HepG2 (cell line): ENCODE results near the gene FABP1. TPM values are rescaled to one million over a fixed set of nuclear protein-coding genes. Genes with fewer than 3 reads are reported as not detected.

Experiments
- HES4 ChIP-seq: sonication (generic); formaldehyde crosslinking; IDR thresholded peaks from 2 replicates; pipeline ENCODE4 v1.9.0; 2021; ENCODE audit warnings: mild to moderate bottlenecking, missing genetic modification reagents, borderline replicate concordance
- HNRNPH1 ChIP-seq: fragments of 200-400 bp; formaldehyde crosslinking; optimal IDR thresholded peaks from 2 replicates; pipeline ENCODE3; 2017; ENCODE audit warnings: mild to moderate bottlenecking, low read depth, low read length
- JUNB ChIP-seq: sonication (generic); formaldehyde crosslinking; IDR thresholded peaks from 2 replicates; pipeline ENCODE4 v1.8.0; 2022; ENCODE audit warnings: missing genetic modification reagents, mild to moderate bottlenecking, borderline replicate concordance
- KAT2B ChIP-seq: fragments of 150-350 bp; IDR thresholded peaks from 2 replicates; pipeline ENCODE4 v1.6.1; 2014; ENCODE audit warnings: low read depth, low read length, borderline replicate concordance
- KLF12 ChIP-seq: sonication (generic); formaldehyde crosslinking; IDR thresholded peaks from 2 replicates; pipeline ENCODE4 v1.4.0; 2020; ENCODE audit warnings: missing genetic modification reagents, borderline replicate concordance
- MTF1 ChIP-seq: sonication (generic); formaldehyde crosslinking; IDR thresholded peaks from 2 replicates; pipeline ENCODE4 v1.5.0; 2020; ENCODE audit warnings: missing genetic modification reagents
- MXD4 ChIP-seq: IDR thresholded peaks from 2 replicates; pipeline ENCODE4 v1.6.1; 2016; ENCODE audit warnings: mild to moderate bottlenecking, missing biosample characterization, missing genetic modification reagents
- POLR2AphosphoS5 ChIP-seq: IDR thresholded peaks from 2 replicates; pipeline ENCODE4 v1.6.1; 2012; ENCODE audit warnings: low read depth, low read length
- PRMT3 ChIP-seq: sonication (generic); formaldehyde crosslinking; IDR thresholded peaks from 2 replicates; pipeline ENCODE4 v1.8.1; 2022; ENCODE audit warnings: low read depth, mild to moderate bottlenecking, moderate library complexity, missing genetic modification reagents, borderline replicate concordance
- SIN3A ChIP-seq: IDR thresholded peaks from 2 replicates; pipeline ENCODE4 v1.6.1; 2011; ENCODE audit warnings: low read depth, mild to moderate bottlenecking, control low read depth, low read length, borderline replicate concordance
- SOX5 ChIP-seq: IDR thresholded peaks from 2 replicates; pipeline ENCODE4 v1.6.1; 2016; ENCODE audit warnings: borderline replicate concordance
- SPEN ChIP-seq: sonication (generic); formaldehyde crosslinking; IDR thresholded peaks from 2 replicates; pipeline ENCODE4 v1.5.1; 2020; ENCODE audit warnings: low read depth, mild to moderate bottlenecking, missing genetic modification reagents
- ZBTB21 ChIP-seq: sonication (generic); formaldehyde crosslinking; IDR thresholded peaks from 2 replicates; pipeline ENCODE4 v1.4.0; 2020; ENCODE audit warnings: missing genetic modification reagents
- ZC3H4 ChIP-seq: sonication (generic); formaldehyde crosslinking; IDR thresholded peaks from 2 replicates; pipeline ENCODE4 v1.4.0; 2020; ENCODE audit warnings: missing genetic modification reagents, borderline replicate concordance
- ZNF501 ChIP-seq: sonication (generic); formaldehyde crosslinking; IDR thresholded peaks from 2 replicates; pipeline ENCODE4 v1.5.1; 2020; ENCODE audit warnings: mild to moderate bottlenecking, moderate library complexity, missing genetic modification reagents
- ZSCAN20 ChIP-seq: sonication (generic); formaldehyde crosslinking; IDR thresholded peaks from 2 replicates; pipeline ENCODE4 v1.4.0; 2020; ENCODE audit warnings: missing genetic modification reagents, mild to moderate bottlenecking, borderline replicate concordance
- polyA plus RNA-seq, 8 experiments: library from polyadenylated mRNA; depleted of rRNA in 3 of 8; stranded (reverse) in 7 of 8; unstranded in 1 of 8; fragments of >200 nt; fragmentation: Illumina TruSeq in 4 of 8; extraction: Trizol in 4 of 8; gene quantifications; 2 replicates each; pipeline versions ENCODE4 v1.2.1 to v1.2.3, GENCODE V29; 2011 to 2016; ENCODE audit warnings: low read depth in 4 of 8, missing spikeins in 1 of 8, mixed read lengths in 1 of 8; ENCODE audit not compliant: insufficient read depth in 1 of 8
- total RNA-seq, 5 experiments: library from RNA; depleted of rRNA; stranded (reverse); fragments of >200 nt; fragmentation: Illumina TruSeq; extraction: Trizol; gene quantifications; 2 replicates each; pipeline ENCODE4 v1.2.3, GENCODE V29; 2016; ENCODE audit warnings: low read depth in 1 of 5
- TF ChIP-seq, protein P1 (sequence below): sonication (generic); formaldehyde crosslinking; IDR thresholded peaks from 2 replicates; pipeline ENCODE4 v1.4.0; 2020; ENCODE audit warnings: missing genetic modification reagents, mild to moderate bottlenecking, borderline replicate concordance
- TF ChIP-seq, protein P2 (sequence below): sonication (generic); formaldehyde crosslinking; IDR thresholded peaks from 2 replicates; pipeline ENCODE4 v1.4.0; 2020; ENCODE audit warnings: missing genetic modification reagents

Gene FABP1
- total and polyA plus RNA-seq, 2 of the 13 experiments (the other 11 are each of a cell fraction or from before 2014, with no cell fraction given) = 644 to 1,608 TPM

DNA sequence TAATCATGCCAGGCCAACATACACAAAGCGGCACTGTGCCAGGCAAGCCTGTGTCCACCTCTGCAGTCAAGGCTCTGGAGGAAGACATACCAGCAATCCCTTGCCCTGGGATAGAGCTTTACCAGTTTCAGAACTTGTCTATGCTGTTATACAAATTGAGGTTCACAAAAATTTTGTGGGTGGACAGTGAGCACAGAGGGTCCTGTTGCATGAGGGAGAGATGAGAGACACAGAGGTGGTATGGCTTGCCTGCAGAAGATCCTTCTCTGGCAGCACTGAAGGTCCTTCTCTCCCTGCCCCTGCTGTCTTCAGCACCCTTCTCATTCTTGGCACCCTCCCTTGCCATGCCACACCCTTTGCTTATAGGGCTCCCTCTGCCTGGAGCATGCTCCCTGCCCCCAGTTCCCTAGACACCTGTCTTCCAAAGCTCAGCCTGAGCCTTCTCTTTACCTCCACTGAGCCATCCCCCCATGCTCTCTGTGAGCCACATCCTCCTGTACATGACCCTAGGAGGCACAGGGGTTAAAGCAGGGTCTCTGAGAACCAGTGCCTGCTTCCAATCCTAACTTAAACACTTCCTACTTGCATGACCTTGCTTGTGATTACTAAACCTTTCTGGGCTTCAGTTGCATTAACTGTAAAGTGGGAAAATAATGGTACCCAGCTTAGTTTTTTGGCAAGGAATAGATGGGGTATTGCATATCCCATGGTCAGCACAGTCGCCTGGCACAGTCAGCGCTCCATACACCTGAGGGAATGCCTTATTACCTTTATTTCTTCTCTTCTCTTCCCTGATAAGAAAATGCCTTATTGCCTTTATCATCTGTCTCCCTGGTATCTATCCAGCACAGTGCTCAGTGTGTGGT lies 857 bp downstream of the FABP1 start (continued):
- no peak for TF ChIP-seq ZBTB21 (CRISPR knock-in tag)
- peak; percentile 79 for TF ChIP-seq POLR2AphosphoS5
- no peak for TF ChIP-seq KLF12 (CRISPR knock-in tag)
- 0 out of 2 replicates have a peak, but pooled peaks have one; percentile 71 for TF ChIP-seq JUNB
- TF ChIP-seq HNRNPH1 = peak; percentile 85
- TF ChIP-seq SPEN = peak; percentile 4; the same call in 1 of the 2 replicates
- no peak for TF ChIP-seq KAT2B
- TF ChIP-seq SIN3A = peak; percentile 15; the same call in 1 of the 2 replicates
- TF ChIP-seq MTF1 (CRISPR knock-in tag) = 0 out of 2 replicates have a peak, but pooled peaks have one; percentile 74
- TF ChIP-seq, protein P1, sequence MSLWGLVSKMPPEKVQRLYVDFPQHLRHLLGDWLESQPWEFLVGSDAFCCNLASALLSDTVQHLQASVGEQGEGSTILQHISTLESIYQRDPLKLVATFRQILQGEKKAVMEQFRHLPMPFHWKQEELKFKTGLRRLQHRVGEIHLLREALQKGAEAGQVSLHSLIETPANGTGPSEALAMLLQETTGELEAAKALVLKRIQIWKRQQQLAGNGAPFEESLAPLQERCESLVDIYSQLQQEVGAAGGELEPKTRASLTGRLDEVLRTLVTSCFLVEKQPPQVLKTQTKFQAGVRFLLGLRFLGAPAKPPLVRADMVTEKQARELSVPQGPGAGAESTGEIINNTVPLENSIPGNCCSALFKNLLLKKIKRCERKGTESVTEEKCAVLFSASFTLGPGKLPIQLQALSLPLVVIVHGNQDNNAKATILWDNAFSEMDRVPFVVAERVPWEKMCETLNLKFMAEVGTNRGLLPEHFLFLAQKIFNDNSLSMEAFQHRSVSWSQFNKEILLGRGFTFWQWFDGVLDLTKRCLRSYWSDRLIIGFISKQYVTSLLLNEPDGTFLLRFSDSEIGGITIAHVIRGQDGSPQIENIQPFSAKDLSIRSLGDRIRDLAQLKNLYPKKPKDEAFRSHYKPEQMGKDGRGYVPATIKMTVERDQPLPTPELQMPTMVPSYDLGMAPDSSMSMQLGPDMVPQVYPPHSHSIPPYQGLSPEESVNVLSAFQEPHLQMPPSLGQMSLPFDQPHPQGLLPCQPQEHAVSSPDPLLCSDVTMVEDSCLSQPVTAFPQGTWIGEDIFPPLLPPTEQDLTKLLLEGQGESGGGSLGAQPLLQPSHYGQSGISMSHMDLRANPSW (CRISPR knock-in tag) = 0 out of 2 replicates have a peak, but pooled peaks have one; percentile 5
- TF ChIP-seq, protein P2, sequence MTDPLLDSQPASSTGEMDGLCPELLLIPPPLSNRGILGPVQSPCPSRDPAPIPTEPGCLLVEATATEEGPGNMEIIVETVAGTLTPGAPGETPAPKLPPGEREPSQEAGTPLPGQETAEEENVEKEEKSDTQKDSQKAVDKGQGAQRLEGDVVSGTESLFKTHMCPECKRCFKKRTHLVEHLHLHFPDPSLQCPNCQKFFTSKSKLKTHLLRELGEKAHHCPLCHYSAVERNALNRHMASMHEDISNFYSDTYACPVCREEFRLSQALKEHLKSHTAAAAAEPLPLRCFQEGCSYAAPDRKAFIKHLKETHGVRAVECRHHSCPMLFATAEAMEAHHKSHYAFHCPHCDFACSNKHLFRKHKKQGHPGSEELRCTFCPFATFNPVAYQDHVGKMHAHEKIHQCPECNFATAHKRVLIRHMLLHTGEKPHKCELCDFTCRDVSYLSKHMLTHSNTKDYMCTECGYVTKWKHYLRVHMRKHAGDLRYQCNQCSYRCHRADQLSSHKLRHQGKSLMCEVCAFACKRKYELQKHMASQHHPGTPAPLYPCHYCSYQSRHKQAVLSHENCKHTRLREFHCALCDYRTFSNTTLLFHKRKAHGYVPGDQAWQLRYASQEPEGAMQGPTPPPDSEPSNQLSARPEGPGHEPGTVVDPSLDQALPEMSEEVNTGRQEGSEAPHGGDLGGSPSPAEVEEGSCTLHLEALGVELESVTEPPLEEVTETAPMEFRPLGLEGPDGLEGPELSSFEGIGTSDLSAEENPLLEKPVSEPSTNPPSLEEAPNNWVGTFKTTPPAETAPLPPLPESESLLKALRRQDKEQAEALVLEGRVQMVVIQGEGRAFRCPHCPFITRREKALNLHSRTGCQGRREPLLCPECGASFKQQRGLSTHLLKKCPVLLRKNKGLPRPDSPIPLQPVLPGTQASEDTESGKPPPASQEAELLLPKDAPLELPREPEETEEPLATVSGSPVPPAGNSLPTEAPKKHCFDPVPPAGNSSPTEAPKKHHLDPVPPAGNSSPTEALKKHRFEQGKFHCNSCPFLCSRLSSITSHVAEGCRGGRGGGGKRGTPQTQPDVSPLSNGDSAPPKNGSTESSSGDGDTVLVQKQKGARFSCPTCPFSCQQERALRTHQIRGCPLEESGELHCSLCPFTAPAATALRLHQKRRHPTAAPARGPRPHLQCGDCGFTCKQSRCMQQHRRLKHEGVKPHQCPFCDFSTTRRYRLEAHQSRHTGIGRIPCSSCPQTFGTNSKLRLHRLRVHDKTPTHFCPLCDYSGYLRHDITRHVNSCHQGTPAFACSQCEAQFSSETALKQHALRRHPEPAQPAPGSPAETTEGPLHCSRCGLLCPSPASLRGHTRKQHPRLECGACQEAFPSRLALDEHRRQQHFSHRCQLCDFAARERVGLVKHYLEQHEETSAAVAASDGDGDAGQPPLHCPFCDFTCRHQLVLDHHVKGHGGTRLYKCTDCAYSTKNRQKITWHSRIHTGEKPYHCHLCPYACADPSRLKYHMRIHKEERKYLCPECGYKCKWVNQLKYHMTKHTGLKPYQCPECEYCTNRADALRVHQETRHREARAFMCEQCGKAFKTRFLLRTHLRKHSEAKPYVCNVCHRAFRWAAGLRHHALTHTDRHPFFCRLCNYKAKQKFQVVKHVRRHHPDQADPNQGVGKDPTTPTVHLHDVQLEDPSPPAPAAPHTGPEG (CRISPR knock-in tag) = peak; percentile 4; the same call in 1 of the 2 replicates
- peak; percentile 42; the same call in 1 of the 2 replicates for TF ChIP-seq HES4 (CRISPR knock-in tag)
- TF ChIP-seq PRMT3 (CRISPR knock-in tag) = peak; percentile 29; the same call in 1 of the 2 replicates
- 0 out of 2 replicates have a peak, but pooled peaks have one; percentile 61 for TF ChIP-seq ZSCAN20 (CRISPR knock-in tag)
- TF ChIP-seq MXD4 (CRISPR knock-in tag) = no peak
- peak; percentile 22; the same call in 1 of the 2 replicates for TF ChIP-seq ZC3H4
- 0 out of 2 replicates have a peak, but pooled peaks have one; percentile 17 for TF ChIP-seq ZNF501 (CRISPR knock-in tag)
- 0 out of 2 replicates have a peak, but pooled peaks have one; percentile 8 for TF ChIP-seq SOX5 (CRISPR knock-in tag)
